ENCODE measurements around the gene CDK19.
A peak's percentile ranks its signal among the peaks of the same experiment; 100 is the strongest.

CDK19 gene

GRCh38 chr6:110714143-110714542 lies 101.1 kb downstream of the CDK19 start:
- Histone ChIP-seq H3K4me1 (ENCODE audit: control insufficient read depth in 5 of 5, insufficient read depth in 5 of 5, low read length in 5 of 5) (no peaks in the 10 kb centered on the region), H3K9ac (ENCODE audit: low read length in 5 of 5) (no peak overlapping the region), H3K4me3 (ENCODE audit: low read depth in 1 of 5, low read length in 5 of 5) (no peak overlapping the region), H3K27ac (ENCODE audit: low read depth, low read length) (no peak overlapping the region), H3K27me3 (ENCODE audit: control insufficient read depth in 5 of 5, insufficient read depth in 4 of 5, low read length in 5 of 5) (no peaks in the 10 kb centered on the region), H3K9me3 (ENCODE audit: control insufficient read depth in 5 of 5, low read length in 5 of 5) (no peaks in the 10 kb centered on the region), H3K36me3 (ENCODE audit: control insufficient read depth in 5 of 5, insufficient read depth in 5 of 5, low read length in 5 of 5) (no peaks in the 10 kb centered on the region)

- Histone ChIP-seq H3K4me3 (ENCODE audit: low read depth in 1 of 5, low read length in 5 of 5) (no peak overlapping the region), H3K9me3 (ENCODE audit: control insufficient read depth in 5 of 5, low read length in 5 of 5) (no peaks in the 10 kb centered on the region), H3K27ac (ENCODE audit: low read depth, low read length) (no peak overlapping the region), H3K36me3 (ENCODE audit: control insufficient read depth in 5 of 5, insufficient read depth in 5 of 5, low read length in 5 of 5) (no peaks in the 10 kb centered on the region), H3K27me3 (ENCODE audit: control insufficient read depth in 5 of 5, insufficient read depth in 4 of 5, low read length in 5 of 5) (no peaks in the 10 kb centered on the region), H3K4me1 (ENCODE audit: control insufficient read depth in 5 of 5, insufficient read depth in 5 of 5, low read length in 5 of 5) (no peaks in the 10 kb centered on the region), H3K9ac (ENCODE audit: low read length in 5 of 5) (no peak overlapping the region)
These were observed 103.0 kb downstream of the CDK19 start for GRCh38 chr6:110712238-110712637.

GRCh38 chr6:110710115-110710514 lies 105.2 kb downstream of the CDK19 start:
- Histone ChIP-seq H3K9me3 (ENCODE audit: control insufficient read depth in 5 of 5, low read length in 5 of 5) (no peaks in the 10 kb centered on the region), H3K27ac (ENCODE audit: low read depth, low read length) (no peak overlapping the region), H3K9ac (ENCODE audit: low read length in 5 of 5) (no peak overlapping the region), H3K36me3 (ENCODE audit: control insufficient read depth in 5 of 5, insufficient read depth in 5 of 5, low read length in 5 of 5) (no peaks in the 10 kb centered on the region), H3K4me3 (ENCODE audit: low read depth in 1 of 5, low read length in 5 of 5) (no peak overlapping the region), H3K4me1 (ENCODE audit: control insufficient read depth in 5 of 5, insufficient read depth in 5 of 5, low read length in 5 of 5) (no peaks in the 10 kb centered on the region), H3K27me3 (ENCODE audit: control insufficient read depth in 5 of 5, insufficient read depth in 4 of 5, low read length in 5 of 5) (no peaks in the 10 kb centered on the region)

- no peak overlapping the region for H3K4me3 ChIP-seq (ENCODE audit: low read depth in 1 of 5, low read length in 5 of 5)
- H3K27ac ChIP-seq (ENCODE audit: low read depth, low read length) = no peak overlapping the region
These were observed 106.8 kb downstream of the CDK19 start for GRCh38 chr6:110708295-110708950.

DNA sequence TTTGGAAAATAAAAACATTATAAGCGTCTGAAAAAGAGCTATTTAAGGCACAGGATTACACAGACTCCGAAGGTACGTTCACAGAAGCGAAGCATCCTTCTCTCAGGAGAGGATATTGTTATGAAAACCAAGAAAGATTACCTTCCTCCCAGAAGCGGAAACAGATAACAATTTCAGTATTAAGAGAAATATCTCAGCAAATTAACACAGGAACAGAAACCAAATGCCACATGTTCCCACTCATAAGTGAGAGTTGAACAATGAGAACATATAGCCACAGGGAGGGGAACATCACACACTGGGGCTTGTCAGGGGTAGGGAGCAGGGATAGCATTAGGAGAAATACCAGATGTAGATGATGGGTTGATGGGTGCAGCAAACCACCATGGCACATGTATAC lies 109.7 kb downstream of the CDK19 start:
- Histone ChIP-seq H3K4me1 (ENCODE audit: control insufficient read depth in 5 of 5, insufficient read depth in 5 of 5, low read length in 5 of 5) (peaks cover 0 to 11% (median 9%) of the 10 kb centered on the region in 5 donors), H3K36me3 (ENCODE audit: control insufficient read depth in 5 of 5, insufficient read depth in 5 of 5, low read length in 5 of 5) (no peaks in the 10 kb centered on the region), H3K9me3 (ENCODE audit: control insufficient read depth in 5 of 5, low read length in 5 of 5) (no peaks in the 10 kb centered on the region), H3K9ac (ENCODE audit: low read length in 5 of 5) (no peak overlapping the region), H3K4me3 (ENCODE audit: low read depth in 1 of 5, low read length in 5 of 5) (no peak overlapping the region), H3K27ac (ENCODE audit: low read depth, low read length) (no peak overlapping the region), H3K27me3 (ENCODE audit: control insufficient read depth in 5 of 5, insufficient read depth in 4 of 5, low read length in 5 of 5) (no peaks in the 10 kb centered on the region)

More at GRCh38 chr6:110708295-110708950, 106.8 kb downstream of the CDK19 start:
- Histone ChIP-seq H3K36me3 (ENCODE audit: control insufficient read depth in 5 of 5, insufficient read depth in 5 of 5, low read length in 5 of 5) (no peaks in the 10 kb centered on the region), H3K4me1 (ENCODE audit: control insufficient read depth in 5 of 5, insufficient read depth in 5 of 5, low read length in 5 of 5) (peaks cover 0 to 11% (median 8%) of the 10 kb centered on the region in 5 donors), H3K27me3 (ENCODE audit: control insufficient read depth in 5 of 5, insufficient read depth in 4 of 5, low read length in 5 of 5) (no peaks in the 10 kb centered on the region), H3K9me3 (ENCODE audit: control insufficient read depth in 5 of 5, low read length in 5 of 5) (no peaks in the 10 kb centered on the region), H3K9ac (ENCODE audit: low read length in 5 of 5) (no peak overlapping the region)

DNA sequence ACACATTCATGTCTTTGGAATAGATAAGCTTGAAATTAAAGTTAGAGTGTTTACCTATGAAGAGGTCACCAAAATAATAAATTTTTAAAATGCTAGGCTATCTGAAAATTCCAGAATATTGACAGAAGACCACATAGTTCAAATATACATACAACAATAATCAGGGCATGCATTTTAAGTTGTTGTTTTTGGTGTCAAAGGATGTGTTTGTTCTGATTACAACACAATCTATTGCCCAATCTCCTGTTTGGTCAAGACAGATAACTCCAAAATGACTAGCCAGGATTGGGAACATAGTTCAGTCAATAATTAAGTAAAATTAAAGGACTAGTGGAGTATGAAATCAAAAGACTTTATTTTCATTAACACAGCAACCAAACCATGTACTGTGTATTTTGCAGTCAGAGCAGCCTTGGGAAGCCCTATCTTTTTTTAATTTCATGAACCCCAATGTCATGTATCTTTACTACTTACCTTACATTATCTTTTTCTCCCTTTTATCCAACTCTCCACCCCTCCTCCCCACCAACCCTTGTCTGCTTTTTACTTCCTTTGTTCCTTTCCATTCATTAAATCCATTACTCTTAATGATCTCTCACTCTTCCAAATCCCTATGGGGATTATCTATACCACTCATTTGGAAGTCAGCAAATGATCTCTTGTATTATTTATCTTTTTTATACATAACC lies 111.2 kb downstream of the CDK19 start:
- no peak overlapping the region for H3K27ac ChIP-seq (ENCODE audit: low read depth, low read length)
- no peak overlapping the region for H3K4me3 ChIP-seq (ENCODE audit: low read depth in 1 of 5, low read length in 5 of 5)
- H3K9ac ChIP-seq (ENCODE audit: low read length in 5 of 5) = no peak overlapping the region
- H3K36me3 ChIP-seq (ENCODE audit: control insufficient read depth in 5 of 5, insufficient read depth in 5 of 5, low read length in 5 of 5) = no peaks in the 10 kb centered on the region
- H3K4me1 ChIP-seq (ENCODE audit: control insufficient read depth in 5 of 5, insufficient read depth in 5 of 5, low read length in 5 of 5) = peaks cover 0 to 15% (median 11%) of the 10 kb centered on the region in 5 donors
- no peaks in the 10 kb centered on the region for H3K27me3 ChIP-seq (ENCODE audit: control insufficient read depth in 5 of 5, insufficient read depth in 4 of 5, low read length in 5 of 5)
- H3K9me3 ChIP-seq (ENCODE audit: control insufficient read depth in 5 of 5, low read length in 5 of 5) = no peaks in the 10 kb centered on the region

DNA sequence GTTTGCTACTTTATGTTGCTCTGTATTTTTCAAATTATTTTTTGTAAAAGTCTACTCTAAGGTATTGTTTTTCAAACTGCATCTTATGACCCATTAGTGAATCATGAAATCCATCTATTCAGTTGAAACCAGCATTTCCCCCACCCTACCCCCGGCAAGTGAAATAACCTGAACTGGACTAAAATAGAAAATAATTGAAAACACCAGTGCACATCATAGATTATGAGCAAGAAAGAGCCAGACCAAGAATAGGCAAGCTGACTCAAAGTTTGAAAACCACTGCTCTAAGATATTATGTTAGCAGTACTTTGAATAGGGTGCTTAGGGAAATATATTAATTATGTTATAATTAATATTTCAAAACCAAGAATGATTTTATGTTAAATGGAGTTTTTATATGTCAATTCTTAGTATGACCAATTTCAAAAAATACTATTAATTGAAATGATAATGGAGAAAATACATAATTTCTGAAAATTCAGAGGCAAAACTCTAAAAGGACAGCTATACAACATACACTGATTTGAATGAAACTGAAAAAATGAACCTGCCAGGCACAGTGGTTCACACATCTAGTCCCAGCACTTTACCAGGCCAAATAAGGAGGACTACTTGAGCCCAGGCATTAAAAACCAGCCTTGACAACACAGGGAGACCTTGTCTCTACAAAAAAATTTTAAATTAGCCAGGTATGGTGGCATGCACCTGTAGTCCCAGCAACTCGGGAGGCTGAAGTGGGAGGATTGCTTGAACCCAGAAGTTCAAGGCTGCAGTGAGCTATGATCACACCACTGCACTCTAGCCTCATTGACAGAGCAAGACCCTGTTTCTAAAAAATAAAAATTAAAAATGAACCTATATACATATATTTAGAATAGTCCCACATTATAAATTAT lies 112.0 kb downstream of the CDK19 start:
- Histone ChIP-seq H3K9ac (ENCODE audit: low read length in 5 of 5) (no peak overlapping the region), H3K4me1 (ENCODE audit: control insufficient read depth in 5 of 5, insufficient read depth in 5 of 5, low read length in 5 of 5) (peaks cover 0 to 15% (median 11%) of the 10 kb centered on the region in 5 donors), H3K4me3 (ENCODE audit: low read depth in 1 of 5, low read length in 5 of 5) (no peak overlapping the region), H3K27ac (ENCODE audit: low read depth, low read length) (no peak overlapping the region), H3K27me3 (ENCODE audit: control insufficient read depth in 5 of 5, insufficient read depth in 4 of 5, low read length in 5 of 5) (no peaks in the 10 kb centered on the region), H3K36me3 (ENCODE audit: control insufficient read depth in 5 of 5, insufficient read depth in 5 of 5, low read length in 5 of 5) (no peaks in the 10 kb centered on the region), H3K9me3 (ENCODE audit: control insufficient read depth in 5 of 5, low read length in 5 of 5) (no peaks in the 10 kb centered on the region)

DNA sequence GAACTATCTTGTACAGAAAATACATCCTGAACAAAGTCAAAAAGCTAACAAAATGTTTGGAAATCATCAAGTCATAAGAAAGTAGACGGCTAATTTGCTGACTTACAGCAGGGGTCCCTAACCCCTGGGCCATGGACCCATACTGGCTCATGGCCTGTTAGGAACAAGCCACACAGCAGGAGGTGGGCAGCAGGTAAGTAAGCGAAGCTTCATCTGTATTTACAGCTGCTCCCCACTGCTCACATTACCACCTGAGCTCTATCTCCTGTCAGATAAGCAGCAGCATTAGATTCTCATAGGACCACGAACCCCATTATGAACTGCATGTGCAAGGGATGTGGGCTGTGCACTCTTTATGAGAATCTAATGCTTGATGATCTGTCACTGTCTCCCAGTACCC lies 115.5 kb downstream of the CDK19 start:
- Histone ChIP-seq H3K4me1 (ENCODE audit: control insufficient read depth in 5 of 5, insufficient read depth in 5 of 5, low read length in 5 of 5) (peaks cover 0 to 15% (median 11%) of the 10 kb centered on the region in 5 donors), H3K36me3 (ENCODE audit: control insufficient read depth in 5 of 5, insufficient read depth in 5 of 5, low read length in 5 of 5) (no peaks in the 10 kb centered on the region), H3K27me3 (ENCODE audit: control insufficient read depth in 5 of 5, insufficient read depth in 4 of 5, low read length in 5 of 5) (no peaks in the 10 kb centered on the region), H3K27ac (ENCODE audit: low read depth, low read length) (peak overlapping the region; percentile 51), H3K9me3 (ENCODE audit: control insufficient read depth in 5 of 5, low read length in 5 of 5) (no peaks in the 10 kb centered on the region), H3K9ac (ENCODE audit: low read length in 5 of 5) (no peak overlapping the region), H3K4me3 (ENCODE audit: low read depth in 1 of 5, low read length in 5 of 5) (no peak overlapping the region)

DNA sequence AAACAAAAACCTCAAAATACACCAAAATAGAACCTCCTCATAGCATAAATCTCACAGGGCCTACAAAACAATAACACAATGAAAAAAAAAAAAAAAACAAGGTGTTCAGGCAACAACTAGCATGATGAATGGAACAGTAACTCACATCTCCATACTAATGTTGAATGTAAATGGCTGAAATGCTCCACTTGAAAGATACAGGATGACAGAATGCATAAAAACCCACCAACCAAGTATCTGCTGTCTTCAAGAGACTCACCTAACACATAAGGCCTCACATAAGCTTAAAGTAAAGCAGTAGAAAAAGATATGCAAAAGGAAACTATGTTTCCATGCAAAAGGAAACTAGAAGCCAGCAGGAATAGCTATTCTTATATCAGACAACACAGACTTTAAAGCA lies 121.3 kb downstream of the CDK19 start:
- Histone ChIP-seq H3K9me3 (ENCODE audit: control insufficient read depth in 5 of 5, low read length in 5 of 5) (no peaks in the 10 kb centered on the region), H3K36me3 (ENCODE audit: control insufficient read depth in 5 of 5, insufficient read depth in 5 of 5, low read length in 5 of 5) (no peaks in the 10 kb centered on the region), H3K4me3 (ENCODE audit: low read depth in 1 of 5, low read length in 5 of 5) (no peak overlapping the region), H3K9ac (ENCODE audit: low read length in 5 of 5) (no peak overlapping the region), H3K27me3 (ENCODE audit: control insufficient read depth in 5 of 5, insufficient read depth in 4 of 5, low read length in 5 of 5) (no peaks in the 10 kb centered on the region), H3K4me1 (ENCODE audit: control insufficient read depth in 5 of 5, insufficient read depth in 5 of 5, low read length in 5 of 5) (peaks cover 0 to 8% (median 0%) of the 10 kb centered on the region in 5 donors), H3K27ac (ENCODE audit: low read depth, low read length) (no peak overlapping the region)

GRCh38 chr6:110693296-110693695 lies 122.0 kb downstream of the CDK19 start:
- no peak overlapping the region for H3K9ac ChIP-seq (ENCODE audit: low read length in 5 of 5)
- no peak overlapping the region for H3K27ac ChIP-seq (ENCODE audit: low read depth, low read length)
- no peaks in the 10 kb centered on the region for H3K9me3 ChIP-seq (ENCODE audit: control insufficient read depth in 5 of 5, low read length in 5 of 5)
- peaks cover 0 to 9% (median 0%) of the 10 kb centered on the region in 5 donors for H3K4me1 ChIP-seq (ENCODE audit: control insufficient read depth in 5 of 5, insufficient read depth in 5 of 5, low read length in 5 of 5)
- H3K36me3 ChIP-seq (ENCODE audit: control insufficient read depth in 5 of 5, insufficient read depth in 5 of 5, low read length in 5 of 5) = no peaks in the 10 kb centered on the region
- H3K4me3 ChIP-seq (ENCODE audit: low read depth in 1 of 5, low read length in 5 of 5) = no peak overlapping the region
- no peaks in the 10 kb centered on the region for H3K27me3 ChIP-seq (ENCODE audit: control insufficient read depth in 5 of 5, insufficient read depth in 4 of 5, low read length in 5 of 5)
